Right lobe of liver (tissue), 6 donors: Measurements from ENCODE around the gene SVOPL. TPM values are rescaled to one million over a fixed set of nuclear protein-coding genes. Genes with fewer than 3 reads are reported as not detected.
"Not testable (repeated sequence)": the region's sequence is repeated elsewhere in the genome, so short reads cannot be mapped to it uniquely, and the experiment has no call there.

Source experiments
- ATAC-seq, 4 donors: fragments of 200-7000 bp; cut with Tn5 transposase; one replicate each; pipeline ENCODE4 v1.9.1; 2020; ENCODE audit warnings: mild to moderate bottlenecking in 4 of 4, moderate library complexity in 4 of 4
- DNase-seq, 3 donors: peaks; one replicate each; pipeline ENCODE4 v3.0.0-alpha.2; 2020
- H3K27ac ChIP-seq, 3 donors: fragments of 200-600 bp; one replicate each; pipeline ENCODE4 v1.8.0; 2022
- H3K27me3 ChIP-seq, 2 donors: fragments of 200-600 bp; one replicate each; pipeline ENCODE4 v1.8.0; 2022
- H3K36me3 ChIP-seq, 4 donors: fragments of 200-600 bp; sonication (generic) in 1 of 4; one replicate each; pipeline versions ENCODE4 v1.5.1 to v1.8.0; 2017 to 2022; ENCODE audit warnings: control low read depth in 1 of 4
- H3K4me1 ChIP-seq, 4 donors: fragments of 200-600 bp; sonication (generic) in 1 of 4; one replicate each; pipeline versions ENCODE4 v1.5.1 to v1.8.0; 2017 to 2022; ENCODE audit warnings: control low read depth in 1 of 4
- H3K4me3 ChIP-seq, 3 donors: fragments of 200-600 bp; one replicate each; pipeline ENCODE4 v1.8.0; 2022
- H3K9me3 ChIP-seq, 4 donors: fragments of 200-600 bp; sonication (generic) in 1 of 4; one replicate each; pipeline versions ENCODE4 v1.5.1 to v1.8.0; 2017 to 2022; ENCODE audit warnings: control low read depth in 1 of 4
- CTCF ChIP-seq, 4 donors: fragments of 200-600 bp in 3 of 4; fragments of 450-650 bp in 1 of 4; IDR thresholded peaks; one replicate each; pipeline versions ENCODE4 v1.5.1 to v1.8.0; 2016 to 2022; ENCODE audit warnings: antibody characterized with exemption in 4 of 4, mild to moderate bottlenecking in 2 of 4
- POLR2A ChIP-seq: fragments of 450-650 bp; IDR thresholded peaks from one replicate; pipeline ENCODE4 v1.6.1; 2017; ENCODE audit warnings: antibody characterized with exemption, mild to moderate bottlenecking
- WGBS: methylation state at CpG from one replicate; pipeline ENCODE4 v1.1.6; 2018; ENCODE audit warnings: low coverage, low lambda C conversion rate; ENCODE audit not compliant: insufficient coverage; ENCODE audit errors: missing lambda C conversion rate; 5-methylcytosine and 5-hydroxymethylcytosine counted together
- intact Hi-C, 2 donors: fragments of 100-400 bp; cut with DNase I; formaldehyde crosslinking; loops; one replicate each; pipeline versions ENCODE4 v1.11.2 to v1.14.1; 2022
- total RNA-seq, 6 experiments: library from RNA; depleted of rRNA in 2 of 6; stranded (reverse); fragments of >200 nt in 2 of 6; fragmentation: NEBNext Ultra II Directional in 3 of 6; extraction: Animal tissue kit (Norgen Biotek cat#: 25700) in 3 of 6; gene quantifications; one replicate each; pipeline versions ENCODE4 v1.1.0 to v1.2.4, GENCODE V29; 2016 to 2023
- donor health status: DM: no; HTN: yes; CAD: no.
- donor health status: DM: no; HTN: no; CAD: no.
- donor health status: DM: no; HTN: no; CAD: no.
- donor health status: DM: no; HTN: yes; CAD: no.
- donor health status: DM: no; HTN: yes; CAD: no.

Gene SVOPL
- total RNA-seq, 6 experiments from 2014 or later = not detected

GRCh38 chr7:138738551-138739335 lies 37.6 kb upstream of the SVOPL start:
- Histone ChIP-seq H3K27ac (peak overlapping the region in 1 of 3 donors; percentile 18), H3K9me3 (no peaks in the 10 kb centered on the region), H3K27me3 (no peaks in the 10 kb centered on the region), H3K4me1 (peaks cover 0 to 3% (median 0%) of the 10 kb centered on the region in 4 donors), H3K36me3 (no peaks in the 10 kb centered on the region), H3K4me3 (peak overlapping the region in 2 of 3 donors; percentile 28 to 43)
- WGBS = 10% methylated on average over 14 of the region's 14 CpGs
- ATAC-seq = peak; percentile 99 to 100 (median 99)
- intact Hi-C loops = loop anchor here in 1 of 2 donors (10.0 kb wide), 1 partner anchor 504 kb away; no protein-coding TSS in a partner anchor
- no peak for TF ChIP-seq POLR2A
- TF ChIP-seq CTCF (IDR thresholded peaks at IDR 0.05) = peak; percentile 93 to 97 (median 95)
- peak; percentile 81 to 88 (median 83) for DNase-seq

- Histone ChIP-seq H3K27ac (peak overlapping the region in 1 of 3 donors; percentile 18), H3K27me3 (no peaks in the 10 kb centered on the region), H3K4me1 (peaks cover 0 to 3% (median 0%) of the 10 kb centered on the region in 4 donors), H3K9me3 (no peaks in the 10 kb centered on the region), H3K36me3 (no peaks in the 10 kb centered on the region), H3K4me3 (peak overlapping the region in 2 of 3 donors; percentile 28 to 43)
- TF ChIP-seq CTCF (IDR thresholded peaks at IDR 0.05) (no peak), POLR2A (no peak)
- DNase-seq (no peak), ATAC-seq (peak; percentile 30 to 54 (median 42))
- WGBS = 11% methylated on average over 3 of the region's 3 CpGs
- intact Hi-C loops = loop anchor here in 1 of 2 donors (10.0 kb wide), 1 partner anchor 503 kb away; no protein-coding TSS in a partner anchor
These were observed 37.0 kb upstream of the SVOPL start for GRCh38 chr7:138738114-138738513.

- ATAC-seq = no peak
- TF ChIP-seq CTCF (IDR thresholded peaks at IDR 0.05) (no peak), POLR2A (no peak)
- DNase-seq = no peak
- Histone ChIP-seq H3K27me3 (no peaks in the 10 kb centered on the region), H3K9me3 (no peaks in the 10 kb centered on the region), H3K4me3 (no peak overlapping the region), H3K36me3 (no peaks in the 10 kb centered on the region), H3K4me1 (peaks cover 0 to 3% (median 0%) of the 10 kb centered on the region in 4 donors), H3K27ac (no peak overlapping the region)
- 43% methylated on average over 4 of the region's 6 CpGs for WGBS
- intact Hi-C loops = loop anchor here in 1 of 2 donors (10.0 kb wide), 1 partner anchor 501 kb away; no protein-coding TSS in a partner anchor
These were observed 34.2 kb upstream of the SVOPL start for GRCh38 chr7:138735399-138735798.

GRCh38 chr7:138731733-138732132 lies 30.6 kb upstream of the SVOPL start:
- 92% methylated on average over 5 of the region's 5 CpGs for WGBS
- H3K36me3 ChIP-seq, H3K4me3 ChIP-seq, ATAC-seq, H3K9me3 ChIP-seq, DNase-seq, H3K4me1 ChIP-seq, H3K27me3 ChIP-seq, H3K27ac ChIP-seq: not testable (repeated sequence)
- intact Hi-C loops = loop anchor here in 1 of 2 donors (10.0 kb wide), 1 partner anchor 497 kb away; no protein-coding TSS in a partner anchor

GRCh38 chr7:138729444-138729843 lies 28.3 kb upstream of the SVOPL start:
- Histone ChIP-seq H3K36me3 (no peaks in the 10 kb centered on the region), H3K4me1 (no peaks in the 10 kb centered on the region), H3K4me3 (no peak overlapping the region), H3K27me3 (no peaks in the 10 kb centered on the region), H3K27ac (no peak overlapping the region), H3K9me3 (no peaks in the 10 kb centered on the region)
- ATAC-seq (no peak), DNase-seq (no peak)
- intact Hi-C loops = no loop called here
- TF ChIP-seq POLR2A (no peak), CTCF (IDR thresholded peaks at IDR 0.05) (no peak)
- WGBS = 87% methylated on average over 7 of the region's 9 CpGs
